MM.1S (cell line): ENCODE measurements around the gene ALPK3.

Experiments used
- CTCF ChIP-seq: fragments of 300-600 bp; sonication (generic); IDR thresholded peaks from 2 replicates; pipeline ENCODE4 v1.5.1; 2016; ENCODE audit warnings: antibody characterized with exemption, low read length, mixed read lengths
- EZH2 ChIP-seq: fragments of 300-600 bp; sonication (generic); optimal IDR thresholded peaks from 2 replicates; pipeline ENCODE3; 2017; ENCODE audit warnings: low read depth, mild to moderate bottlenecking, antibody characterized with exemption, low read length, mixed read lengths
- EZH2phosphoT487 ChIP-seq: fragments of 300-600 bp; sonication (generic); IDR thresholded peaks from 2 replicates; pipeline ENCODE4 v1.6.1; 2018; ENCODE audit warnings: antibody characterized with exemption, low read length

GRCh38 chr15:84859651-84860050 lies 42.5 kb downstream of the ALPK3 start:
- TF ChIP-seq CTCF, result no peak
- no peak for TF ChIP-seq EZH2
- no peak for TF ChIP-seq EZH2phosphoT487
